Gastrocnemius medialis (tissue), 4 donors: ENCODE measurements around the gene NRL. TPM values are rescaled to one million over a fixed set of nuclear protein-coding genes. Genes with fewer than 3 reads are reported as not detected.

Experiments
- ATAC-seq, 2 donors: fragments of 150-250 bp; one replicate each; pipeline ENCODE4 v1.9.1; 2016
- DNase-seq, 2 donors: peaks; one replicate each; pipeline ENCODE4 v3.0.0-alpha.2; 2019
- H3K27ac ChIP-seq, 4 donors: fragments of 200-600 bp; sonication (generic); 1 replicate in 1 of 4; 2 replicates in 3 of 4; pipeline ENCODE4 v1.5.1; 2016 to 2018; ENCODE audit warnings: mild to moderate bottlenecking in 2 of 4, moderate library complexity in 1 of 4
- H3K27me3 ChIP-seq, 3 donors: fragments of 200-600 bp; sonication (generic) in 2 of 3; 1 replicate in 1 of 3; 2 replicates in 2 of 3; pipeline versions ENCODE4 v1.5.1 to v1.6.0; 2016 to 2019; ENCODE audit warnings: mild to moderate bottlenecking in 1 of 3, moderate library complexity in 1 of 3
- H3K36me3 ChIP-seq, 2 donors: fragments of 200-600 bp; sonication (generic) in 1 of 2; one replicate each; pipeline ENCODE4 v1.5.1; 2017 to 2018
- H3K4me1 ChIP-seq, 2 donors: fragments of 200-600 bp; sonication (generic) in 1 of 2; one replicate each; pipeline ENCODE4 v1.5.1; 2016 to 2017; ENCODE audit warnings: mild to moderate bottlenecking in 2 of 2
- H3K4me3 ChIP-seq, 4 donors: fragments of 200-600 bp; sonication (generic) in 3 of 4; 1 replicate in 1 of 4; 2 replicates in 3 of 4; pipeline ENCODE4 v1.5.1; 2016 to 2019; ENCODE audit warnings: mild to moderate bottlenecking in 2 of 4
- H3K9me3 ChIP-seq, 3 donors: fragments of 200-600 bp; sonication (generic) in 2 of 3; 1 replicate in 1 of 3; 2 replicates in 2 of 3; pipeline ENCODE4 v1.5.1; 2016 to 2019
- CTCF ChIP-seq, 5 experiments: fragments of 450-650 bp in 3 of 5; fragments of 200-600 bp in 2 of 5; sonication (generic) in 2 of 5; IDR thresholded peaks in 4 of 5; conservative IDR thresholded peaks in 1 of 5; 1 replicate in 4 of 5; 2 replicates in 1 of 5; pipeline ENCODE4 v1.5.1; 2016 to 2019; ENCODE audit warnings: antibody characterized with exemption in 5 of 5, mild to moderate bottlenecking in 3 of 5, moderate library complexity in 3 of 5
- POLR2A ChIP-seq, 2 donors: fragments of 450-650 bp; IDR thresholded peaks; one replicate each; pipeline ENCODE4 v1.6.1; 2017; ENCODE audit warnings: antibody characterized with exemption in 2 of 2, mild to moderate bottlenecking in 2 of 2, moderate library complexity in 2 of 2
- in situ Hi-C, 4 donors: fragments of 200-750 bp; cut with MboI; loops; one replicate each; pipeline versions ENCODE4 v1.15.0 to v1.8.0; 2017; ENCODE audit warnings: low sequenced_read_pairs in 4 of 4
- intact Hi-C: fragments of 100-400 bp; cut with DNase I; formaldehyde crosslinking; loops from one replicate; pipeline ENCODE4 v1.15.1; 2023; ENCODE audit warnings: low total_unique reads
- total RNA-seq, 4 donors: library from RNA; depleted of rRNA; stranded (reverse); fragments of >200 nt; gene quantifications; one replicate each; pipeline versions ENCODE4 v1.1.0 to v1.2.3, GENCODE V29; 2016

The NRL gene
- total RNA-seq, 4 donors from 2014 or later, result 0.82 to 4.5 (median 2.4) TPM

- intact Hi-C loops, result no loop called here
- TF ChIP-seq CTCF (IDR thresholded peaks at IDR 0.05 in 4 of 5, conservative IDR thresholded peaks at IDR 0.05 in 1 of 5) (no peak), POLR2A (IDR thresholded peaks at IDR 0.05) (no peak)
- DNase-seq, result no peak
- H3K4me1 ChIP-seq, result peaks cover 9 to 11% of the 10 kb centered on the region in 2 donors
- in situ Hi-C loops, result no loop called here
- no peaks in the 10 kb centered on the region for H3K9me3 ChIP-seq
- ATAC-seq, result no peak
- peaks cover 0 to 74% of the 10 kb centered on the region in 2 donors for H3K36me3 ChIP-seq
- no peak overlapping the region for H3K4me3 ChIP-seq
- no peaks in the 10 kb centered on the region for H3K27me3 ChIP-seq
- no peak overlapping the region for H3K27ac ChIP-seq
Measured at GRCh38 chr14:24151404-24152080, 36.8 kb upstream of the NRL start.

GRCh38 chr14:24150993-24151392 lies 36.2 kb upstream of the NRL start:
- DNase-seq, result no peak
- Histone ChIP-seq H3K4me3 (no peak overlapping the region), H3K9me3 (no peaks in the 10 kb centered on the region), H3K27ac (no peak overlapping the region), H3K36me3 (peaks cover 0 to 69% of the 10 kb centered on the region in 2 donors), H3K27me3 (no peaks in the 10 kb centered on the region), H3K4me1 (peaks cover 10 to 13% of the 10 kb centered on the region in 2 donors)
- intact Hi-C loops, result no loop called here
- in situ Hi-C loops, result no loop called here
- ATAC-seq, result no peak
- TF ChIP-seq CTCF (IDR thresholded peaks at IDR 0.05 in 4 of 5, conservative IDR thresholded peaks at IDR 0.05 in 1 of 5), result no peak
- no peak for TF ChIP-seq POLR2A (IDR thresholded peaks at IDR 0.05)

GRCh38 chr14:24150567-24150966 lies 35.8 kb upstream of the NRL start:
- no peak overlapping the region for H3K27ac ChIP-seq
- no peaks in the 10 kb centered on the region for H3K27me3 ChIP-seq
- intact Hi-C loops, result no loop called here
- no peak overlapping the region for H3K4me3 ChIP-seq
- TF ChIP-seq POLR2A (IDR thresholded peaks at IDR 0.05) (no peak), CTCF (IDR thresholded peaks at IDR 0.05 in 4 of 5, conservative IDR thresholded peaks at IDR 0.05 in 1 of 5) (no peak)
- in situ Hi-C loops, result no loop called here
- peaks cover 14 to 17% of the 10 kb centered on the region in 2 donors for H3K4me1 ChIP-seq
- no peaks in the 10 kb centered on the region for H3K9me3 ChIP-seq
- ATAC-seq (no peak), DNase-seq (no peak)
- peaks cover 0 to 64% of the 10 kb centered on the region in 2 donors for H3K36me3 ChIP-seq

GRCh38 chr14:24150061-24150460 lies 35.3 kb upstream of the NRL start:
- DNase-seq (no peak), ATAC-seq (no peak)
- Histone ChIP-seq H3K27ac (no peak overlapping the region), H3K4me1 (peaks cover 18 to 19% of the 10 kb centered on the region in 2 donors), H3K9me3 (no peaks in the 10 kb centered on the region), H3K4me3 (no peak overlapping the region), H3K36me3 (peaks cover 0 to 59% of the 10 kb centered on the region in 2 donors), H3K27me3 (no peaks in the 10 kb centered on the region)
- in situ Hi-C loops, result no loop called here
- TF ChIP-seq CTCF (IDR thresholded peaks at IDR 0.05 in 4 of 5, conservative IDR thresholded peaks at IDR 0.05 in 1 of 5) (no peak), POLR2A (IDR thresholded peaks at IDR 0.05) (no peak)
- intact Hi-C loops, result no loop called here
